8988T (cell line): Measurements from ENCODE around the gene ZNF415.
A peak's percentile ranks its signal among the peaks of the same experiment; 100 is the strongest.
"Not testable (repeated sequence)": the region's sequence is repeated elsewhere in the genome, so short reads cannot be mapped to it uniquely, and the experiment has no call there.

Experiments used
- DNase-seq: peaks from one replicate; pipeline ENCODE4 v3.0.0; 2011

The ZNF415 gene

DNA sequence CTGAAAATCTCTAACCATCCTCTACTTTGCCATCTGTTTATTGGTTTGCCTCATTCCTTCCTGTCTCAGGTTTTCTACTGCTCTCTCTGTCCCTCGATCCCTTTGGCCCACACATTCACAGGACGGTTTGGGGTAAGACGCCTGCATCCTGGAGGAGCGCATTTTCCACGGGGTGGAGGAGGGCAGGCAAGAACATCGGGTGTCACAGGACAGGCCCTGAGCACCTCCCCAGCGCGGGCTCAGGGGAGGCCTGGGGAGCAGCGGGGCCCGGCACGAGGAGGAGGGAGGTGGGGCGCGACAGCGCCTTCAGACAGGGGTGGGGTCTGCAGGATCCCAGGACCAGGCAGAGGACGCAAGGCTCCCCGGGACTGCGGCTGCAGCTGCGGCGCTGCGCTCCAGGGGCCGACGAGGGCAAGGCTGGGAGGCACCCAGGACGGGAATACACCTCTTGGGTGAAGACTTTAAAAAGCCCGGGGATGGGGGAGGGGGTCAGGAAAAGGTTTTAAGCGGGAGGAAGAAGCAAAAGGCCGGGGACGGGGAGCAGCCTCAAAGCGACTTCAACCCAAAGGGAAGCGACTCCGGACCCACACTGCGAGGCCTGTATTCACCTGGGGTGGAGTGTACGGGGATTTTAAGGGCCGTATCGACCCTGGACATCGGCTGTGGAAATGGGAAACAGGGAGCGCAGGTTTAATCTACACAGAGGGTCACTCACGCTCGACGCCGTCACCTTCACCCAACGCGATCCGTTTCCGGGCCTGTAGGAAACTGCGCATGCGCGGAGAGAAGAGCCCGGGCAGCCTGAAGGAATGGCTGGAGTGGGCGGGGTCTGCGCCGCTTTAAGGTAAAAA lies at the start of gene ZNF415:
Gene ZNF415, minus strand, starts transcription at position 770 of the 851 bp plus-strand sequence. CDS start 10,234 bp downstream, outside the sequence.
- no peak for DNase-seq

- no peak for DNase-seq
Observed at GRCh38 chr19:53182202-53182601, 49.5 kb upstream of the ZNF415 start.

DNA sequence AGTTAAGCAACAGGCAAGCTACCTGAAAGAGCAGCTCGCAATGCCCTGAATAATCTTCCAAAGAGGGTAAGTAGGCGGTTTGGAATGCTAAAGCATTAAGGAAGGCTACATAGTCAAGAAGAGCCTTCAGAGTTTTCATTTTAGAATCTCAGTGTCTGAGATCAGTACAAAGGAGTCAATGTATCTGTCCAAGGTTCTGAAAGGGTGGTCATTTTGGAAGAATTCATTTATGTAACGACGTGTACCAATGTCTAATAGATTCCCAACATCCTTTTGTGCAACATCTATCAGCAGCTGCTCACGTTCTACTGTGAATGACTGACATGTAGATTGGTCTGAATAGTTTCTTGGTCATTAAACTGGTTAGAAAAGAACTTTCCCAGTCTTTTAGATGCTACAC lies 45.3 kb upstream of the ZNF415 start:
- no peak for DNase-seq

DNA sequence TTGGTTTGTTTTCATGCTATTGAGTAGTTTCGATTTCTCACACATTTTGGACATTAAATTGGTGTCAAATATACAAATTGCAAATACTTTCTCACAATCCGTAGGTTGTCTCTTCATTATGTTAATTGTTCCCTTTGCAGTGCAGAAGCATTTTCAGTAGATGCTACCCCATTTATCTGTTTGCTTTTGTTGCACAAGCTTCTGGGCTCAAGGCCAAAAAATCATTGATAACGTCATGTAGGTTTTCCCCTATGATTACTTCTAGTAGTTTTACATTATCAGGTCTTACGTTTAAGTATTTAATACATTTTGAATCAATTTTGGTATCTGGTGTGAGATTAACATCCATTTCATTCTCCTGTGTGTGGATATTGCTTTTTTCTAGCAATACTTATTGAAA lies 40.2 kb upstream of the ZNF415 start:
- DNase-seq: no peak

DNA sequence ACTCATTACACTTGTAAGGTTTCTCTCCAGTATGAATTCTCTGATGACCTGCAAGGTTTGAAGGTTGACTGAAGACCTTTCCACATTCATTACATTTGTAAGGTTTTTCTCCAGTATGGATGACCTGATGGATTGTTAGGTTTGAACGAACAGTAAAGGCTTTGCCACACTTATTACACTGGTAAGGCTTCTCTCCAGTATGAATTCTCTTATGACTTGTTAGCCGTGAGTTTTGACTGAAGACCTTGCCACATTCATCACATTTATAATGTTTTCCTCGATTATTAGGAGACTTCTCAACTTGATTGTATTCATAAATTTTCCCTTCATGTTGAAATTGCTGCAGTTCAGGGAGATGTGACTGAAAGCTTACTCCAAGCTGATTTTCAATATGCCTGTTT lies 33.0 kb upstream of the ZNF415 start:
- no peak for DNase-seq

DNA sequence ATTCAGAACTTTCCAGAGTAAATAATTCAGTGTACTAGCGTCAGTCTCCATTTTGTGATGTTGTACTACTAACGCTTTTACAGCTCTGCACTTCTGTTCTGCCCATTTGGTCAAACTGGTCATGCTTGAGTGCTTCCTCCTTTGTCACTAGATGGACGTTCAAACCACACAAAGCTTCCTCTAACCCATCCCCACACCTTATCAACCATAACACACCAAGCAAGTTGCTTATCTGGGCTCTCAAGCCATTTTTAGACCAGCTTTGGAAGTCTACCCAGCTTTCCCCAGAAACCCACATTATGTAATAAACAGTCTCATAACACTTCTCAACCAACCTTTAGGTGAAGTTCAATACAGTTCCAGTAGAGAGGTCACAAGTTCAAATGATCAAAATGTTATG lies 28.4 kb upstream of the ZNF415 start:
- no peak for DNase-seq

DNA sequence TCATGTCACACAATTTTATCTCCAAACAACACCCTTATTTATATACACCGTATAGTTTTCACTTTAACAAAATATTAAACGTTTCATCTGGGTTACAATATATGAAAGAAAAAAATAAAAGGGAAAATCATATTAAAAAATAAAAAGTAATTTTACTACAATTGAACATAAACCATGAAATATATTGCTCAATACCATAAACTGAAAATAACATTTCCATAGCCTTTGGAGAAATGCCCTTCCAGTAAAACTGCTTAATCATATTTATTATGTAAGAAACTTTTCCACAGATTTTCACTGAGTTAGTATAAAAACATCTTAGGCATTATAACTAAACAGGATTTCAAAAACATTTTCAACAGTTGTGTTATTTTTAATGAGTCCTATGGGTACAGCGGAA lies 27.6 kb upstream of the ZNF415 start:
- no peak for DNase-seq

DNA sequence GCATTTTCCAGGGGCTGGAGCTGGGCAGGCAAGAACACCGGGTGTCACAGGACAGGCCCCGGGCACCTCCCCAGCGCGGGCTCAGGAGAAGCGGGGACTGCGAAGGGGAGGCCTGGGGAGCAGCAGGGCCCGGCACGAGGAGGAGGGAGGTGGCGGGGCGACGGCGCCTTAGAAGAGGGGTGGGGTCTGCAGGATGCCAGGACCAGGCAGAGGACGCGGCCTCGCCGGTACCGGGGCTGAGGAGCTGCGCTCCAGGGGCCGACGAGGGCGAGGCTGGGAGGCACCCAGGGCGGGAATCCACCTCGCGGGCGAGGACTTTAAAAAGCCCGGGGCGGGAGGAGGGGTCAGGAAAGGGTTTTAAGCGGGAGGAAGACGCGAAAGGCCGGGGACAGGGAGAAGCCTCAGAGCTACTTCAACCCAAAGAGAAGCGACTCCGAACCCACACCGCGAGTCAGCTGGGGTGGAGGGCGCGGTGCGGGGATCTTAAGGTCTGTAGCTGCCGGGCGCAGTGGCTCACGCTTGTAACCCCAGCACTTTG lies 25.5 kb upstream of the ZNF415 start:
- no peak for DNase-seq

DNA sequence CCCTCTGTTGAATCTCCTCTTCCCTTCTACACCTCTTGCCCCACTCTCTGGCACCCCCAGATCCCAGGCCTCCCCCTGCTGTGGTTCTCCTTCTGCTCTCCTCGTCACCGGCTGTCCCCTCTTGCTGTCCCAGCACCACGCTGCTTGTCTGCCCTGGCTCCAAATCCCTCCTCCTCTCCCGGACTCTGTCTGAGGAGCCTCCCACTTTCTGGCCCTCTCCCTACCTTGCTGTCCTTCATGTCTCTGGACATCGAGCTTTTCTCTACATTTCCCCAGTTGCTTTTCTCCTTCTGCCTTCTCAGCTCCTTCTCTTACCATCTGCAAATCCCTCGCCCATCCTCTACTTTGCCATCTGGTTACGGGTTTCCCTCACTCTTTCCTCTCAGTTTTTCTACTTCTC lies 24.9 kb upstream of the ZNF415 start:
- no peak for DNase-seq

- DNase-seq: no peak
Observed at GRCh38 chr19:53156850-53157249, 24.1 kb upstream of the ZNF415 start.

- DNase-seq: no peak
Observed at GRCh38 chr19:53147645-53148044, 14.9 kb upstream of the ZNF415 start.

DNA sequence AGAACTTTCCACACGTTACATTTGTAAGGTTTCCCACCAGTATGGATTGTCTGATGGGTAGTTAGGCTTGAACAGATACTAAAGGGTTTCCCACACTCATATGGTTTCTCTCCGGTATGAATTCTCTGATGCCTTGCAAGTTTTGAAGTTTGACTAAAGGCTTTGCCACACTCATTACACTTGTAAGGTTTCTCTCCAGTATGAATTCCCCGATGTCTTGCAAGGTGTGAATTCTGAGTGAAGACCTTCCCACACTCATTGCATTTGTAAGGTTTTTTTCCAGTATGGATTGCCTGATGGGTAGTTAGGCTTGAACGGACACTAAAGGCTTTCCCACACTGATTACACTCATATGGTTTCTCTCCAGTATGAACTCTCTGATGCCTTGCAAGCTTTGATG lies 7.6 kb upstream of the ZNF415 start:
- DNase-seq: no peak

DNA sequence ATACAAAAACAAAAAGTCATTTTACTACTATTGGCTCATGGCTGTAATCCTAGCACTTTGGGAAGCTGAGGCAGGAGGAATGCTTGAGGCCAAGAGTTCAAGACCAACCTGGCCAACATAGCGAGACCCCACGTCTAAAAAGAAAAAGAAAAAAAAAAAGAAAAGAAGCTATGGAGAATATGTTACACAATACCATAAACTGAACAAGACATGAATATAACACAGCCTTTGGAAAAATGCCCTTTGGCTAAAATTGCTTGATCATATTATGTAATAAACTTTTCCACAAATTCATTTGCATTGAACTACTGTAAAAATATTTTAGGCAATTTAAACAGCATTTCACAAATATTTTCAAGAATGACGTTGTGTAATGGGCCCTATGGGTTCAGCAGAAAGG lies 3.7 kb upstream of the ZNF415 start:
- no peak for DNase-seq

GRCh38 chr19:53131727-53132126 lies 983 bp downstream of the ZNF415 start:
- no peak for DNase-seq

GRCh38 chr19:53131085-53131590 lies 1.6 kb downstream of the ZNF415 start:
- DNase-seq: no peak

- DNase-seq: no peak
Observed at GRCh38 chr19:53130506-53130905, 2.2 kb downstream of the ZNF415 start.

GRCh38 chr19:53126733-53127526 lies 5.8 kb downstream of the ZNF415 start:
- not testable (repeated sequence) for DNase-seq

- no peak for DNase-seq
Observed at GRCh38 chr19:53123400-53123799, 9.3 kb downstream of the ZNF415 start.

- no peak for DNase-seq
Observed at GRCh38 chr19:53112286-53112685, 20.4 kb downstream of the ZNF415 start.

- no peak for DNase-seq
Observed at GRCh38 chr19:53109527-53109926, 23.2 kb downstream of the ZNF415 start.

DNA sequence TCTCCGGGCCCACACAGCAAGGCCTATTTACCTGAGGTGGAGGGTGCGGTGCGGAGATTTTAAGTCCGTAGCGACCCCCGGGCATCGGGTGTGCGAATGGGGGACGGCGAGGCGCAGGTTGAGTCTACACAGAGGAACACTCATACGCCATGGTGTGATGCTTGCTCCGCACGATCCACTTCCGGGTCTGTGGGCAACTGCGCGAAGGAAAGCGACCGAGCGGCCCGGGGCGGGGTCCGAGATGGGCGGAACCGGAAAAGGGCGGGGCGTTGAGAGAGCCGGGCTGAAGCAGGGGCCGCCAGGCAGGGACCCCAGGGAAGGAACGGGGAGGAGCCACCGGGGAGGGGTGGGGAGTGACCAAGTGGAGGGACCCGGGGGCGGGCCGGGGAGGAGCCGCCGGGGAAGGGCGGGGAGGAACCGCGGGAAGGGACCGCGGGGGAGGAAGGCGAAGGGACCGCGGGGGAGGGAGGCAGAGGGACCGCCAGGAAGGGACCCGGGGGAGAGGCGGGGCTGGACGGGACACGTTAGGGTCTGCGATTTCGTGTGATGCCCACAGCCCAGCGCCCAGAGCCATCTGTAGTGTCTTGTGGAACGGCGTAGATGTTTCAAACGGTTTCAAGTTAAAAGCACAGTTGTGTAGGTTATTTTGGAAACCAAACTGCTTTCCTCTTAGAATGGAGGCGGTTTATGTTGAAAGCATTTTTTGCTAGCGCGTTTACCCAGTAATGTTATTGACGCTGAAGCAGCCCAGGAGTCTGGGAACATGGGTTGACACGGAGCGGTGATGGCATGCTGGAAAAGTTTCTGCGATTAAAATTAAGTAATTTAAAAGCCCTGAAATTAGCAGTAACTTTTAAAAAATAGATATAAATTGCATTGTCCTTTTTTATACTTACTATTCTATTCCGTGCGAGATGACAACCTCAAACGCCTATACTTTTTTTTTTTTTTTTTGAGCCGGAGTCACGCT lies 29.2 kb downstream of the ZNF415 start, which contains the start of gene ZNF160:
Gene ZNF160, minus strand, starts transcription at position 189 of the 970 bp plus-strand sequence. CDS start 17,146 bp downstream, outside the sequence.
- DNase-seq: peak; percentile 88

GRCh38 chr19:53102756-53103233 lies 29.9 kb downstream of the ZNF415 start:
- no peak for DNase-seq
